ENCODE data around the gene KCNN3.
A peak's percentile ranks its signal among the peaks of the same experiment; 100 is the strongest.

KCNN3 gene

DNA sequence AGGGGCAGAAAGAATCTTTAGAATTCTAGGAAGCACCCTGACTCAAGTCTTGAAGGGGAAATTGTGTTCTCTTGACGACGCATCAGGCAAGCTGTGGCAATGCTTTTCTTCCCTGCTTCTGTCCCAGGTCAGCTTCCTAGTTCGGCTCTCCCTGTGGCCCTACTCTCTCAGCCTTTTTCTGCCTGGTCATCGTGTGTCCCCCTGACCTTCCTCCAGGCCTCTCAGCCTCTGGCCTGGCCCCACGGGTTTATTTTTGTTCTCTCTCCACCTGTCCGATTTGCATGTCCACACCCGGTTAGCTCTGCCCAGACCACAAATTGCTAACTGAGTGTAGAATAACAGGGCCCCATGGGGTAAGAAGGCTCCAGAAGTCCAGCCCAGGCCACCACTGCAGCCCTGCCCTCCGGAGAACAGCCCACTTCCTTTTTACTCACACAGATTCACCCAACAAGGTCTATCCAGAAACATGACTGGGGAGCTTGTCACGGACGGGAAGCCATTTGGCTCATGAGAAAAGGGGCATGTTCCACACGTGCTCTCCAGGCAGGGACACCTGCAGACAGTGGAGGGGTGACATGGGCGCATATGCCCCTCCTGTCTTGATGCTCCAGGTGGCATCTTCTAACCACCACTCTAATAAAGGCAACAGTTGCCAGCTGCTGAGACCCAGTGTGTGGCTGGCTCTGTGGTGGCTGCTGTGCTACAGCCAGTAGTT is 9.8 kb downstream of the KCNN3 start:
- DNase-seq (ENCODE audit: low spot score), result no peak

DNA sequence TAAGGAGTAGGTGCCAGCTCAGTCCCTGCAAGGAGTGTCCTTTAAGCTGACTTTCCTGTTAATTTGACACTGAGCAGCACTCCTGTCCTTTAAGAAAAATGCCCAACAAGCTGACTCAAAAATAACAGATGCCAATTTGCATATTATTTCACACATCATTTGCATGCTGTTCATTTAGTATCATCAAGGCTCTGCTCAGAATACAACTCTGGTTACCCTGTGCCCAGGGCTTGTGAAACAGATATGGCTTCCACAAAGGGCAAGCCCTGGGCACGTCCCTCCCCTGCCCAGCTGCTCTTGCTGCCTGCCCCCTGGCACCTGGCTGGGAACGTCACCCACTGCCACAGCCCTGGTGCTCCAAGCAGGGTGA is 10.3 kb downstream of the KCNN3 start:
- DNase-seq (ENCODE audit: low spot score), result no peak

GRCh38 chr1:154859151-154859785 is 10.8 kb downstream of the KCNN3 start:
- no peak for DNase-seq (ENCODE audit: low spot score)

DNA sequence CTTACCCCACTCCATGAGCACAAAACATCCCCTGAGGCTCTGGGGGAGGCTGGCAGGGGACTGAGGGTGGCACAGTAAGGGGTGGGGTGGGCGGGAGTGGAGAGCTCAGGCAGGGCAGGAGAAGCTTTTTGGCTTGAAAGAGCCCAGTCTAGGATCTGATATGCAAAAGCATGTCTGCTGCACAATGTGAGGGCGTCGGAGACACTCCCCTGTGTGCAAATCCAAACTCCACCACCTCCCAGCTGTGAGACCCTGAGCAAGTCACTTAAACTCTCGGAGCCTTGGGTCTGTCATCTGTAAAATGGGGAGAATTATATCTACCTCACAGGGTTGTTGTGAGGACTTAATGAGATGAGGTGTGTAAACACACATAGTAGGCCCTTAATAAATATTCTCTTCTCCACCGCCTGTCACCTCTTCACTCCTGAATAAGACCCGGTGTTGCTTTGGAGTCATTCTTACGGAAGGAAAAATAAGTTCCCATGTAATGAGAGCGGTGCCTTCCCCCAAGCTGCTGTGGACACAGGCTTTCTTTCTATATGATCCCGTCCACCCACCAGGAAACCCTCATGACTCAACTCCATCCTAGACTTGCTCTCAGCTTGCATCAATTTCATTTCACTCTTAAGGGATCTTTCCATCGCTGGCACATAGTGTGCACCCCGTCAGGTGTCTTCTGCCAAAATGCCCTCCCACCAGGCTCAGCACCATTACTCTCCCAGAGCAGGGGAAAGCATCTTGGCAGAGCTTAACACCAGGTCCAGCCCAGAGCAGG is 12.5 kb downstream of the KCNN3 start:
- peak; percentile 46 for DNase-seq (ENCODE audit: low spot score)

- DNase-seq (ENCODE audit: low spot score), result no peak
These were observed 13.1 kb downstream of the KCNN3 start for GRCh38 chr1:154857022-154857421.

GRCh38 chr1:154856544-154856943 is 13.5 kb downstream of the KCNN3 start:
- DNase-seq (ENCODE audit: low spot score), result no peak

- DNase-seq (ENCODE audit: low spot score), result no peak
These were observed 14.0 kb downstream of the KCNN3 start for GRCh38 chr1:154856049-154856448.

DNA sequence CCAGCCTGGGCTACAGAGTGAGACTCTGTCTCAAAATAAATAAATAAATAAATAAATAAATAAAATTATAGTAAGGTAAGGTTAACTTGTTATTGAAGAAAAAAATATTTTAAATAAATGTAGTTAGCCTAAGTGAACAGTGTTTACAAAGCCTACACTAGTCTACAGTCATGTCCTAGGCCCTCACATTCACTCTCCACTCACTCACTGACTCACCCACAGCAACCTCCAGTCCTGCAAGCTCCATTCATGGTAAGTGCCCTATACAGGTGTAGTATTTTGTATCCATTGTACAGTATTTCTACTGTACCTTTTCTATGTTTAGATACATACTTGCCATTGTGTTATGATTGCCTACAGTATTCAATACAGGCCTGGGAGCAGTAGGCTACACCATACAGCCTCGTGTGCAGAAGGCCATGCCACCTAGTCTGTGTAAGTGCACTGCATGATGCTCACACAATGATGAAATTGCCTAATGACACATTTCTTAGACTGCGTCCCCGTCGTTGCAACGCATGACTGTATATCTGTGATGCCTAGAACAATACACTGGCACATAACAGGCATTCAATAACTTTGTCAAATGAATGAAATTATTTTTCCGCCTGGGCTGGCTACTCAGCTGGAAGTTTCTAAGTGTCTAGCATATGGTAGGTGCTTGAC is 14.8 kb downstream of the KCNN3 start:
- no peak for DNase-seq (ENCODE audit: low spot score)

GRCh38 chr1:154852845-154853244 is 17.2 kb downstream of the KCNN3 start:
- no peak for DNase-seq (ENCODE audit: low spot score)

DNA sequence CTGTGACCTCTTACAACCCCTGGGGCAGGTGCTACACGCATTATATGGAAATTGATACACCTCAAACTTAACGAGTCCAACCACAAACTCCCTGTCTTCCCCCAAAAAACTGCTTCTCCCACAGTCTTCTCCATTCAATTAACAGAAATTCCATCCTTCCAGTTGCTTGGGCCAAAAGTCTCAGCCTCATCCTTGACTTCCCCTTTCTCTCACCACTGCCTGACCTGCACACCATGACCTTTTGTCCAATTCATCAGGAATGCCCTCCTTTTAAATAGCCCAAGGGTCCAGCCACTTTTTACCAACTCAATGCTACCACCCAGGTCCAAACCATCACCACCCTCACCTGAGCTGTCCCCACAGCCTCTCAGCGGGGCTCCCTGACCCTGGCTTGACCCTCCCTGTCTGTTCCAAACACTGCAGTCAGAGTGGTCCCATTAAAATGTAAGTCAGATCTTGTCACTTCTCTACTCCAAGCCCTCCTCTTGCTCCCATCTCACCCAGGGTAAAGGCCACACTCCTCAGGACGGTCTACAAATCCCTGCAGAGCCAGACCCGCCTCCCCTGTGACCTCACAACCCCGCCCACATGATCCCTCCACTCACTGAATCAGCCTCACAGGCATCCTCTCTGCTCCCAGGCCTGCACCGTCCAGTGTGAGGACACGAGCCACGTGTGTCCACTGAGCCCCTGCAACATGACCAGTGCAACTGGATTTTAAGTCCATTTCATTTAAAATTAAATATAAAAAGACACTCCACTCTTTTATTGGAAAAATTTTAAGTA is 18.5 kb downstream of the KCNN3 start:
- no peak for DNase-seq (ENCODE audit: low spot score)

- peak; percentile 58 for DNase-seq (ENCODE audit: low spot score)
These were observed 20.4 kb downstream of the KCNN3 start for GRCh38 chr1:154849645-154850131.

DNA sequence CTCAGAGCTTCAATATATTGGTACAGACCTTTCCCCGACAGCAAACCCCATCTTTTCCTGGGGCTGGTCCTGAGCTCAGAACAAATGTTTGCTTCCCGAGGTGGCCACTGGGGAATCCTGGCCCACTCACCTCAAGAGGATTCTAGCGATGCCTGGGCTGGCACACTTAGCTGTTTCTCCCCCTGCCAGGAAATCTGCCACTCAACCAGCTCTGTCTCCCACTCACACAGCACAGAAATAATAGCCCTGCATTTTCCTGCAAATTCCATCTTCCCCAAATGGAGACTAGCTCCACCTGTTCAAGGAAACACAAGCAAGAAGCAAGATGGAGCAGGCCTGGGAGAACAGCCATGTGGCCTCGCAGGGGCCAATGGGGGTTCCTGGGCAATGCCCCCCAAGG is 21.1 kb downstream of the KCNN3 start:
- DNase-seq (ENCODE audit: low spot score), result no peak

DNA sequence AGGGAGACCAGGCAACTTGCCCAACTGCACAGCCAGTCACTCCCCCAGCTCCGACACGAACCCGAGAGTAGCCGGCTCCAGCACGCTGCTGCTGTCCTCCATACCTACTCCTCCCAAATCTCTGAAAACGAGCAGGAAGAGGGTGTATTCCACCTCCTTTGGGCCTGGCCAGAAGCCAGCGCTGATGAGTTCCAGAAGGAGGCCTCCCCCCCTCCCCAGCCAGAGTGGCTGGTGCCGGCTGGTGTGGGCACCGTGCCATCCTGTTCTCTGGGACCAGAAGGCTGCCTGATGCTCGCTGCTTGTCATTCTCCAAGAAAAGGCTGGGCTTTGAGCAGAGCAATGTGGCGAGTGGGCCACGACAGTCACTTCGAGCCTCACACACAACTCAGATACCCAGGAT is 22.2 kb downstream of the KCNN3 start:
- DNase-seq (ENCODE audit: low spot score), result no peak

- no peak for DNase-seq (ENCODE audit: low spot score)
These were observed 23.3 kb downstream of the KCNN3 start for GRCh38 chr1:154846565-154847442.

DNA sequence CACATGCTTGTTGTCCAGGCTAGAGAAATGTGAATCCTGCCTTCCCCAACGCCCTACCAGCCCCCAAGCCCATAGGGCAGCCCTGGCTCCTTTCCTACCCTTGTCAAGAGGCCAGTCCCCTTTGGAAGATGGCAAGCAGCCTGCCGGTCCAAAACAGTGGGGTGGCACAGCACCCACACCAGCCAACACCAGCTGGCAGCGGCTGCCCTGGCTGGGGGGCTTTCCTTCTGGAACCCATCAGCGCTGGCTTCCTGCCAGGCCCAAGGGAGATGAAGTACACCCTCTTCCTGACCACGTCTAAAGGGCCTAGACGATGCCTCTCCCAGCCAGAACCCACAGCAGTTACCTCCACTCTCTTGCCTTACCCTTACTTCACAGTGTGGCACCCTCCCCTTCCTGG is 24.2 kb downstream of the KCNN3 start:
- DNase-seq (ENCODE audit: low spot score), result no peak

- no peak for DNase-seq (ENCODE audit: low spot score)
These were observed 24.9 kb downstream of the KCNN3 start for GRCh38 chr1:154845174-154845573.

- no peak for DNase-seq (ENCODE audit: low spot score)
These were observed 25.8 kb downstream of the KCNN3 start for GRCh38 chr1:154844297-154844681.

DNA sequence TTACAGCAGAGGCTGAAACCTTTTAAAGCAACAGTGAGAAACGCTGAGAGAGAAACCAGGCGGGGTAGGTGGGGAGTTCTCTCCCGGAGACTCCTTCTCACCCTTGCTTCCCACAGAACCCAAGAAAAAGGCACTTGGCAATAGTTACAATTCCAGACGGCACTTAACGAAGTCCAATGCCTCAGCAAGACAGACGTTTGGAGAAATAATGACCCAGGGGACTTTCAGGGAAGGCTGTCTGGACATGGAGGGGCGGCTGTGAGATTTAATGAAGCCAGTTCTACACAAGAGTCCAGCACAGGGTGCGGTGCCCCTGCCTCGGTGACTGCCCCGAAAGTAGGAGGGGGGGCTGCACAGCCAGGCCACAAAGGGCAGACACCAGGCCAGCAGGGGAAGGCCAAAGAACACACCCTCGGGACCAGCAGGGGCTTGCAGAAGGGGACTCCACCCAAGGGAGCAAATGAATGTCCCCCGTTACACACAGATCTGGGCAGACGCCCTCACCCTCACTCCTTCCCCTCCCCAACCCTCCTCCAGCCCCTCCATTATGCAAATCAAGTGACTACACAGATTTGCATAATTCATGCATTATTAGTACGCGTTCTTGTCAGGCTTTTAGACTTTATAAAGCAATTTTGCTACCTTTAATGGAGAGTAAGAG is 26.3 kb downstream of the KCNN3 start:
- DNase-seq (ENCODE audit: low spot score), result no peak

DNA sequence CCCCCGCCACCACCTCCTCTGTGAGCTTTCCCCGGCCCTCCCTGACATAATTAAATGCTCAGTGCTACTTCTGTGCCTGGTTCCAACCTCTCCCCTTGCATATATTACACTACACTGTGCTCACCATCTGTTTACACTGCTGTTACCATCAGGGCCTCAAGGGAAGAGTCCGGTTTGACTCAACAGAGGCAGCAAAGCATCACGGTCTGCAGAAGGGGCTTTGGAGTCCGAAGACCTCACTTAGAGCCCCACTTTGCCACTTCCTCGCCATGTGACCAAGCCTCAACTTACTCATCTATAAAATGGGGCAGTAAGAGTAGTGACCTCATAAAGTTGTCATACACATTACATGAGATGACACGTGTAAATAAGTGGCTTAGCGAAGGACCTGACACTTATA is 27.4 kb downstream of the KCNN3 start:
- DNase-seq (ENCODE audit: low spot score), result peak; percentile 25

DNA sequence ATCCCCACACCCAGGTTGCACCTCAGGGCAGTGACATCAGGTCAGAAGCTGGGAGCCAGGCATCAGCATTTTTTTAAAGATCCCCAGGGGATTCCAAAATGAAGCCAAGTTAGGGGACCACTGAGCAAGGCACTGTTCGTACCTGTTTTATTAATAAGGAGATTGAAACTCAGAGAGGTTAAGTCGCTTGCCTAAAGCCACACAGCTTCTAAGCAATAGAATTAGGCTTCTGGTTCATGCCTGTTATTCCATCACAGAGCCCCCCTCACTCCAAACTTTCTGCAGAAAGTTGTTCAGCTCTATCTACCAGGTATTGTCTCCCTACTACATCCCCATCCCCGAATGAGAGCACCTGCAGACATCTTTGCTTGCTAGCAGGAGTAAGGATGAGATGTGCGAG is 28.7 kb downstream of the KCNN3 start:
- no peak for DNase-seq (ENCODE audit: low spot score)

Data from activated CD4-positive, alpha-beta T cell treated with anti-CD3 and anti-CD28 coated beads, Interleukin-2, Interleukin-4, amounts not matched to agents 100 ng/mL and 50 ng/mL, durations not matched to agents 16 hours and 8 hours (primary cell).